Measurements from ENCODE around the gene ACAA1.
A peak's percentile ranks its signal among the peaks of the same experiment; 100 is the strongest.

ACAA1 gene

DNA sequence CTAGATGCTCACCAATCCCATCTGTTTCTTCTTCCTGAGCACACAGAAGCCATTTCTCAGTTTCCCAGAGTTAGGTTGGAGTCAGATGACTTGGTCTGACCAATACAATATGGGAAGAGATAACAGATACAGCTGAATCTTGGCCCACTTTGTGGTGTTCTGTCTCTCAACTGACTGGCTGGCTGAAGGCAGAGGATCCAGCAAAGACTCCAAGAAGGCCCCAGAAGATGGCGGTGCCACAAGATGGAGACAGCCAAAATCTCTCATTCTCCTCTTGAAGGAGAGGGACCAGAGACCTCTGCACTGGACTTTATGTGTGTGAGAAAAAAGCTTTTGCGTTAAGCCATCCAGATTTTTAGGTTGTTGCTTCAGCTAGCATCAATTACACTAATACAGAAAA is 20.2 kb upstream of the ACAA1 start:
- peak in 1 of 10 donors; percentile 6 for DNase-seq
- intact Hi-C loops (cut with DNase I) = no loop called here

- DNase-seq = peak in 1 of 10 donors; percentile 10
- intact Hi-C loops (cut with DNase I) = no loop called here
Measured at GRCh38 chr3:38155825-38156224, 18.9 kb upstream of the ACAA1 start.

GRCh38 chr3:38154625-38155255 is 17.8 kb upstream of the ACAA1 start:
- intact Hi-C loops (cut with DNase I) = no loop called here
- DNase-seq = peak in 1 of 10 donors; percentile 4

- intact Hi-C loops (cut with DNase I) = no loop called here
- DNase-seq = no peak
Measured at GRCh38 chr3:38154033-38154494, 17.1 kb upstream of the ACAA1 start.

GRCh38 chr3:38153221-38153620 is 16.3 kb upstream of the ACAA1 start:
- no peak for DNase-seq
- intact Hi-C loops (cut with DNase I) = no loop called here

GRCh38 chr3:38152609-38153008 is 15.7 kb upstream of the ACAA1 start:
- DNase-seq = no peak

DNA sequence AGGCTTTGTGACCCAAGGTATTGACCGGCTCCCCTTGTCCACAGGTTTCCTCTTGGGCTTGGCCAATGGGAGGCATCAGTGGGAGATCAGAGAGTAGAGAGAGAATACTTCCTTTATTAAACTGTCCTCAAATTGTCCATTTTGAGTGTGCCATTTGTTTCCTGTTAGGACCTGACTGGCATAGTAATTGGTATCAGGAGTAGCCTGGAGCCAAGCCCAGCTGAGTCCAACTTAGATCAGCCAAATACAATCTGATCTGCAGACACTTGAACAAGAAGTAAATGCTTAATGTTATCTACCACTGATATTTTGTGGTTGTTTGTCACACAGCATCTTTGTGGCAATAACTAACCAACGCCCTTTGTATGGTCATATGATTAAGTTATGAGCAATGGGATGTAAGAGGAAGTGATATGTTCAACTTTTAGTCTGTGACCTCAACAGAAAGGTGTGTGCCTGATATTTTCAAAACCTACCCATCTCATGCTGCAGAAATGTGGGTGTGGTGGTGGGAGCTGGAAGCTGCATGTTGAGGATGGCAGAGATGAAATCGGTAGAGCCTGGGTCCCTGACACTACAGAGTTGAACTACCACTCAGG is 14.8 kb upstream of the ACAA1 start:
- DNase-seq = peak in 1 of 10 donors; percentile 19
- intact Hi-C loops (cut with DNase I) = no loop called here

More at GRCh38 chr3:38152609-38153008, 15.7 kb upstream of the ACAA1 start:
- intact Hi-C loops (cut with DNase I) = no loop called here

DNA sequence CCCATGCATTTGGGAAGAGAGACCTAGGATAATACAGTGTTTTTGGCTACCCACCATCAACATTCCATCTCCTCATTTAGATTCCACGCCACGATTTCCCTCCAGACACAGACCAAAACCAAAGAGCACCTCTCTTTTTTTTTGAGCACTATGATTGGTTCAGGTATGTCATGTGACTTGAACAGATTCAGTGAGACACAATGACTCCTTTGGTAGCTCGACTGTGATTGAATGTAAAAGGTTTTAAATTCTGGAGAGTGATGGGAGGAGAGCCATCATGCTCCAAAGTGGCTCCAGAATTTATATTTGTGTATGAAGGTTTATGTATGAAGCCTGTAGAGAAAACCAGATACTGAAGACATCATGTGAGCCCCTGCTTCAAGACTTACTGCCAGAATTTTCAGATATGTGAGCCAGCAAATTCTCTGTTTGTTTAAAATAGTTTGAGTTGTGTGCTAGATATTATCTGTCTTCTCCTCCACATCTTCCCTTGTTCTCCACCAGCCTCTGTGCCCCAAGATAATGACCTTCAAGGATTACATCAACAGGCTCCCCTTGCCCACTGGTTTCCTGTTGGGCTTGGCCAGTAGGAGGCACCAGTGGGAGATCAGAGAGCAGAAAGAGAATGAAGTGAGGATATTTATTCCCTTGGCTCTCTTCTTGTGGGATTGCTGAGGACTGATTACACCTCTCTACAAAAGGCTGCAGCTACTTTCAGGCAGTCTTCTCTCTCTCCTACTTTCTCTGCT is 14.0 kb upstream of the ACAA1 start:
- intact Hi-C loops (cut with DNase I) = no loop called here
- no peak for DNase-seq

GRCh38 chr3:38149708-38150107 is 12.8 kb upstream of the ACAA1 start:
- intact Hi-C loops (cut with DNase I) = no loop called here
- DNase-seq = peak in 1 of 10 donors; percentile 16

DNA sequence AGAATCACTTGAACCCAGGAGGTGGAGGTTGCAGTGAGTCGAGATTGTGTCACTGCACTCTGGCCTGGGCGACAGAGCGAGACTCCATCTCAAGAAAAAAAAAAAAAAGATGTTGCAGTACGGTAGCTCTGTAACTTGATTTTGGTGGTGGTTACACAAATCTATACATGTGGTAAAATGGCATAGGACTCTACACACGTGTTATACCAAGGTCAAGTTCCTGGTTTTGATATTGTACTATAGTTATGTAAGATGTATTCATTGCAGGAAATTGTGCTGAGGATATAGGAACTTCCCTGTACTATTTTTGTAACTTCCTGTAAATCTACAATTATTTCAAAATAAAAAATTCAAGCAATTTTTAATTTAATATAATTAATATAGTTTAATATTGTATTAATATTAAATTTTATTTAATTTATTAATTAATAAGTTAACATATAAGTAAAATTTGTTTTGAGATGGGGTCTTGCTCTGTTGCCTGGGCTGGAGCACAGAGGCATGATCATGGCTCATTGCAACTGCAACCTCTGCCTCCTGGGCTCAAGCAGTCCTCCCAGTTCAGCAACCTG is 11.5 kb upstream of the ACAA1 start:
- intact Hi-C loops (cut with DNase I) = no loop called here
- DNase-seq = peak in 1 of 10 donors; percentile 32

- DNase-seq = no peak
- intact Hi-C loops (cut with DNase I) = no loop called here
Measured at GRCh38 chr3:38147421-38147820, 10.5 kb upstream of the ACAA1 start.

DNA sequence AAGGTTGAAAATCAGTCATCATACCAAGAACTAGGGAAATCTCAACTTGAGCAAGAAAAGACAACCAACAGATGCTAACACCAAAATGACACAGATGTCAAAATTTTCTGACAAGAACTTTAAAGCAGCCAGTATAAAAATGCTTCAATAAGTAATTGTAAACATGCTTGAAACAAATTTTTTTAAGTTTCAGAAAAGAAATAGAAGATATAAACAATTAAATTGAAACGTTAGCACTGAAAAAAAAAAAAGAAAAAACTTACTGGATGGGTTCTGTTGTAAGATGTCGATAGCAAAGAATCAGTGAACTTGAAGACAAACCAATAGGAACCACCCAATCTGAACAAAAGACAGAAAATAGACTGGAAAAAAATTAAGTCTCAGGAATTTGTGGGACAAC is 9.6 kb upstream of the ACAA1 start:
- no peak for DNase-seq
- intact Hi-C loops (cut with DNase I) = no loop called here

DNA sequence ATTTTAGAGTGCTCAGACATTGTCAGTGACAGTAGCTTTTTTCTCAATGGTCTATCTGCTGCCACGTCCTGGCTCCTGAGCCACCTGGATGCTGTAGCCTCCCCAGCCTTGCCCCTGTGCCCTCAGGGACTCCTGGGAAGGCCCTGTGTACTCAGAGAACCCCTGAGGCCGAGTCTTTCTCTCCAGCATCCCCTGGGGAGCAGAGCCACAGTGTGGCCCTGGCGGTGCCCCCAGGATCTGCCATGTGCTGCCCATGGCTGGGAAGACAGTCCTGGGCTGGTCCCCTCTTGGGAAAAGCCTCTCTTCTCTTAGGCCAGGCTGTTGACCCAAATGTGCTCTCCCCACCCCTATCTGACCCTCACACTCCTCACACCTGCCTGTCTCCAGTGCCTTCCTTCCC is 6.6 kb upstream of the ACAA1 start:
- no peak for DNase-seq
- intact Hi-C loops (cut with DNase I) = no loop called here

DNA sequence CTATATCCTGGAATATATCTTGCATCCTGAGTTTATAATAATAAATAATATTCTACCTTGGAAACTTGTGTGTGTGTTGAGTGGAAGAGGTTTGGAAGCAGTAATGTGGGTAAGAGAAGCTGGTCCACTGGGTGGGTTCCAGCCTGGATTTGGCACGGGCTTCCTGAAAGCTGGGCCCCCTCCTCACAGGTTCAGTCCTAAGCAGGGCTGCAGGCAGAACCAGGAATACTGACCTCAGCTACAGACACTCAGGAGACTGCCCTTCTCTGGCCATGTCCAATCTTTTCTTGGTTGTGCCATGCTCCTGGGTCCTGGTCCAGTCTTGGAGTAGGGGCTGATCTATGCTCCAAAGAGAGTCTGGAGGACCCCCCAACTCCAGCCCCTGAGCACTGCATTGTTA is 6.0 kb upstream of the ACAA1 start:
- peak in 1 of 10 donors; percentile 5 for DNase-seq
- intact Hi-C loops (cut with DNase I) = no loop called here

DNA sequence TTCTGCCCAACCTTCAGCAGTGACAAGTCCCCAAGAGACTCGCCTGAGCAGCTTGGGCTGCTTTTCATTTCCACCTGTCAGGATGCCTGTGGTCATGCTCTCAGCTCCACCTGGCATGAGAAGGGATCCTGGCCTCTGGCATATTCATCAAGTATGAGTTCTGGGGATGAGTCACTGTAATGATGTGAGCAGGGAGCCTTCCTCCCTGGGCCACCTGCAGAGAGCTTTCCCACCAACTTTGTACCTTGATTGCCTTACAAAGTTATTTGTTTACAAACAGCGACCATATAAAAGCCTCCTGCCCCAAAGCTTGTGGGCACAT is 5.0 kb upstream of the ACAA1 start:
- DNase-seq = peak in 1 of 10 donors; percentile 4
- intact Hi-C loops (cut with DNase I) = no loop called here

DNA sequence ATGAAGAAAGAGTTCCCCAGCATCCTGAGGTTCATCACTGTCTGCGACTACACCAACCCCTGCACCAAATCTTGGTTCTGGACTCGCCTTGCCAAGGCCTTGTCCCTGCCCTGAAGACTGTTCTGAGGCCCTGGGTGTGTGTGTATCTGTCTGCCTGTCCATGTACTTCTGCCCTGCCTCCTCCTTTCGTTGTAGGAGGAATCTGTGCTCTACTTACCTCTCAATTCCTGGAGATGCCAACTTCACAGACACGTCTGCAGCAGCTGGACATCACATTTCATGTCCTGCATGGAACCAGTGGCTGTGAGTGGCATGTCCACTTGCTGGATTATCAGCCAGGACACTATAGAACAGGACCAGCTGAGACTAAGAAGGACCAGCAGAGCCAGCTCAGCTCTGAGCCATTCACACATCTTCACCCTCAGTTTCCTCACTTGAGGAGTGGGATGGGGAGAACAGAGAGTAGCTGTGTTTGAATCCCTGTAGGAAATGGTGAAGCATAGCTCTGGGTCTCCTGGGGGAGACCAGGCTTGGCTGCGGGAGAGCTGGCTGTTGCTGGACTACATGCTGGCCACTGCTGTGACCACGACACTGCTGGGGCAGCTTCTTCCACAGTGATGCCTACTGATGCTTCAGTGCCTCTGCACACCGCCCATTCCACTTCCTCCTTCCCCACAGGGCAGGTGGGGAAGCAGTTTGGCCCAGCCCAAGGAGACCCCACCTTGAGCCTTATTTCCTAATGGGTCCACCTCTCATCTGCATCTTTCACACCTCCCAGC is 4.4 kb upstream of the ACAA1 start:
- peak in 1 of 10 donors; percentile 31 for DNase-seq
- intact Hi-C loops (cut with DNase I) = no loop called here

- intact Hi-C loops (cut with DNase I) = no loop called here
- peak in 1 of 10 donors; percentile 66 for DNase-seq
Measured at GRCh38 chr3:38140326-38141172, 3.6 kb upstream of the ACAA1 start.

GRCh38 chr3:38139652-38140051 is 2.7 kb upstream of the ACAA1 start:
- peak in 1 of 10 donors; percentile 17 for DNase-seq
- intact Hi-C loops (cut with DNase I) = no loop called here

- DNase-seq = peak in 1 of 10 donors; percentile 17
- intact Hi-C loops (cut with DNase I) = no loop called here
Measured at GRCh38 chr3:38139191-38139590, 2.3 kb upstream of the ACAA1 start.
